ENCODE measurements around the gene CACNA2D4. TPM values are rescaled to one million over a fixed set of nuclear protein-coding genes. Genes with fewer than 3 reads are reported as not detected.

Gene CACNA2D4
- polyA plus RNA-seq, 3 donors: 2.3 to 3.6 (median 2.5) TPM

GRCh38 chr12:1814266-1814665 is 104.2 kb downstream of the CACNA2D4 start:
- DNase-seq (ENCODE audit: extremely low read depth in 1 of 11, low read depth in 9 of 11, low spot score in 4 of 11): no peak

GRCh38 chr12:1812650-1813302 is 105.7 kb downstream of the CACNA2D4 start:
- DNase-seq (ENCODE audit: extremely low read depth in 1 of 11, low read depth in 9 of 11, low spot score in 4 of 11): no peak

GRCh38 chr12:1811948-1812291 is 106.5 kb downstream of the CACNA2D4 start:
- DNase-seq (ENCODE audit: extremely low read depth in 1 of 11, low read depth in 9 of 11, low spot score in 4 of 11): no peak

GRCh38 chr12:1811281-1811947 is 107.0 kb downstream of the CACNA2D4 start:
- DNase-seq (ENCODE audit: extremely low read depth in 1 of 11, low read depth in 9 of 11, low spot score in 4 of 11): no peak

GRCh38 chr12:1810931-1811280 is 107.5 kb downstream of the CACNA2D4 start:
- DNase-seq (ENCODE audit: extremely low read depth in 1 of 11, low read depth in 9 of 11, low spot score in 4 of 11): no peak

- DNase-seq (ENCODE audit: extremely low read depth in 1 of 11, low read depth in 9 of 11, low spot score in 4 of 11): no peak
These were observed 108.1 kb downstream of the CACNA2D4 start for GRCh38 chr12:1810201-1810930.

GRCh38 chr12:1809591-1810190 is 108.8 kb downstream of the CACNA2D4 start:
- DNase-seq (ENCODE audit: extremely low read depth in 1 of 11, low read depth in 9 of 11, low spot score in 4 of 11): no peak

- DNase-seq (ENCODE audit: extremely low read depth in 1 of 11, low read depth in 9 of 11, low spot score in 4 of 11): no peak
These were observed 109.5 kb downstream of the CACNA2D4 start for GRCh38 chr12:1808798-1809480.

- no peak for DNase-seq (ENCODE audit: extremely low read depth in 1 of 11, low read depth in 9 of 11, low spot score in 4 of 11)
These were observed 110.2 kb downstream of the CACNA2D4 start for GRCh38 chr12:1808036-1808797.

GRCh38 chr12:1807087-1807860 is 111.2 kb downstream of the CACNA2D4 start:
- DNase-seq (ENCODE audit: extremely low read depth in 1 of 11, low read depth in 9 of 11, low spot score in 4 of 11): no peak

- DNase-seq (ENCODE audit: extremely low read depth in 1 of 11, low read depth in 9 of 11, low spot score in 4 of 11): no peak
These were observed 112.0 kb downstream of the CACNA2D4 start for GRCh38 chr12:1806301-1807086.

GRCh38 chr12:1805441-1806081 is 112.9 kb downstream of the CACNA2D4 start:
- no peak for DNase-seq (ENCODE audit: extremely low read depth in 1 of 11, low read depth in 9 of 11, low spot score in 4 of 11)

- DNase-seq (ENCODE audit: extremely low read depth in 1 of 11, low read depth in 9 of 11, low spot score in 4 of 11): peak; percentile 66 to 90 (median 80)
These were observed 113.7 kb downstream of the CACNA2D4 start for GRCh38 chr12:1804545-1805332.

- no peak for DNase-seq (ENCODE audit: extremely low read depth in 1 of 11, low read depth in 9 of 11, low spot score in 4 of 11)
These were observed 114.7 kb downstream of the CACNA2D4 start for GRCh38 chr12:1803736-1804135.

- DNase-seq (ENCODE audit: extremely low read depth in 1 of 11, low read depth in 9 of 11, low spot score in 4 of 11): no peak
These were observed 117.0 kb downstream of the CACNA2D4 start for GRCh38 chr12:1801303-1801975.

Measured in renal cortex interstitium (tissue), 11 donors.